EH (cell line): Measurements from ENCODE around the gene INPP5A.
"Not testable (repeated sequence)": the region's sequence is repeated elsewhere in the genome, so short reads cannot be mapped to it uniquely, and the experiment has no call there.

Experiments used
- DNase-seq: peaks from one replicate; pipeline ENCODE4 v3.0.0-alpha.2; 2015; ENCODE audit warnings: low read depth

The INPP5A gene

DNA sequence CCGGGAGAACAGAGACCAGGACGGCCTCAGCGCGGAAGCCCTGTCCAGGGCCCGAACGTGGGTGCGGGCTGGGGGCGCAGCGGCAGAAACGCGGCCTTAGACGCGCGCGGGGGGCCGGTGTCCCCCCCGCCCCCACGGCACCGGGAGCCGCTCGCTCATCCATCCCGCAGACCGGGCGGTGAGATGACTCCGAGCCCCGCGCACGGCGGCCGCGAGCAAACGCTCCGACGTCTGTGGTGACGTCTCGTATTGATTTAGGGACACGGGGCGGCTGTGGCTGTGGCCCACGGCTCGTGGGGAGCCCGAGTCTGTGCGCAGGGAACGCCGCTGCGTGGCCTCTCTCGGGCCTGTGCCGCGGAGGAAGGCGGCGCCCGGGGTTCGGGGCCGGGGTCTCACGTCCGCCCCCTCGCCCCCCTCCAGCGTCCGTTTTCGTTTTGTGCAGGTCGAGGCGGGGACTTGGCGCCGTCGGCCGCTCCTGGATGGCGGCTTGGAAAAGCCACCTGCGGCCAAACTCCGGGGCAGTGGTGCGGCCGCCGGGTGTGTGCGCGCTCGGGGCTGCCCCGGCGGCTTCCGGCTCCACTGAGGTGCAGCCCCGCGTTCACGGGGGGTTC, 249.4 kb downstream of the INPP5A start:
- no peak for DNase-seq

DNA sequence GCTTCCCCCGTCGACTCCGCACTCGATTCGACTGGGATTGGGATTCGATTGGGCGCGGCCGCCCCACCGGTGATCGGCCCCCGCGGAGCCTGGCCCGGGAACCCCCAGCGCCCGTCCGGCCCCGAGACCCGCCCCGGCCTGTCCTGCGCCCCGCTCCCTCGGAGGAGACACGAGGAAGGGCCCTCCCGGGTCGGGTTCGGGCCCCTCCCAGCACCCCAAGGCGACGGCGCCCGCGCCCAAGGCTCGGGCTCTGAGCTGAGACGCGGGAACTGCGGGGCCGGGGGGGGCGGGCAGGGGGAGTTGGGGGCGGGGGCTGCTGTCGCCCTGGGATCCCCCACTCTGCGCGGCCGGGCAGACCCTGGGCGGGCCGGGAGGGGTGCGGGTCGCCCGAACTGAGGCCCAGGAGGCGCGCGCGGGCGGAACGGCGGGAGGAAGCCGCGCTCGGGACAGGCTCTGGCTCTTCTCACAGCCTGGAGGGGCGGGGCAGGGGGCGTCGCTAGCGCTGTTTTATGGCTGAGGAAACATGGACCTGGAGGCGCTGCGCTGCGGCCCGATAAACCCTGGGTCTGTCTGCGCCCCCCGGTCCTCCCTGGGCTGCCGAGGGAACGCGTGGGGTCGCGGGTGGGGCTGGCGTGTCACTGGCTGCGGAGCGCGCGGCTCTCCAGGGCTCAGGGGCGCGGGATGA, 250.1 kb downstream of the INPP5A start:
- DNase-seq = no peak

DNA sequence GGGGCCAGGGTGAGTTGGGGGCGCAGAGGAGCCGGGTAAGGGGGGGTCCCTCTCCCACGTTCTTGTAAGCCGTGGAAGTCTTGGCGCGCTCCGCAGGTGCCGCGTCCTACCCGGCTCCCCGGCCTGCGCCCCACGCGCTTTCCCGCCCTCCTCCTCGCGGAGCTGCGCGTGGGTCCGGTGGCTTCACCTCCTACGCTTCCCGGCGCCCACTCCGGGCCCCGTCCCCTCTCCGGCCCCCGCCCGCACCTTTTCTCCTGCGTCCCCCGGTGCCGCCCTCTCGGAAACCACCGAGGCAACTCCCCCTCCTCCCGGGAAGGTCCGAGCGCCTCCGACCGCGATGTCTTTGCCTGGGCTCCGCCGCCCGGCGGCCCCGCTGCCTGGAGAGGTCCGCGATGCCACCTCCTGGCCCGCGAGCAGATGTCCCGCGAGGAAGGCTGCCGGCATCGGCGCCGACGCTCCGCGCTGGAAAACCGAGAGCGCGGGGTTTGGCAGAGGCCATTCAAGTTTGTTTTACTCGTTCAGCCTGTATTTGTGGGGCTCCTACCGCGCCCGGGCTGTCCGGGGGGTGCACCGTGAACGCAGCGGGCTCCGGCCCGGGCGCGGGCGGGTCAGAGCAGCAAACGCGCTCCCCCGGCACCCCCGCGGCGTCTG, 250.7 kb downstream of the INPP5A start:
- peak; percentile 31 for DNase-seq

DNA sequence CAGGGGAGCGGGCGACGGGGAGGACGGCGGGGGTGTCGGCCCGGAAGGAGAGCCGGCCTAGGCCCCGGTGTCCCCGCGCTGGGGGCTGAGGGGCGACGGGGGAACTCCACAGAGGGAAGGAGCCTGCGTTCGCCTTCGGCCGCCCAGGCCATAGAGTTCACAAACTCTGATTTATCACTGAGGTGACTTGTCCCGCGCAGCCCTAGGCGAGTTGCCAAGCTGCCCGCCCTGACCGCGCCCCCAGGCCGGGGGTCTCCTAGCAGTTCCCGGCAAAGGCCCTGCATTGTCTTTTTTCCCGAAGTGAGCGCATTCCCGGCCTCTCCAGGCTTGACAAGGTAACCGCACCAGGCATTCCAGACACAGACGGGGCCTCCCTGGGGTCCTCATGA, 251.2 kb downstream of the INPP5A start:
- DNase-seq = no peak

DNA sequence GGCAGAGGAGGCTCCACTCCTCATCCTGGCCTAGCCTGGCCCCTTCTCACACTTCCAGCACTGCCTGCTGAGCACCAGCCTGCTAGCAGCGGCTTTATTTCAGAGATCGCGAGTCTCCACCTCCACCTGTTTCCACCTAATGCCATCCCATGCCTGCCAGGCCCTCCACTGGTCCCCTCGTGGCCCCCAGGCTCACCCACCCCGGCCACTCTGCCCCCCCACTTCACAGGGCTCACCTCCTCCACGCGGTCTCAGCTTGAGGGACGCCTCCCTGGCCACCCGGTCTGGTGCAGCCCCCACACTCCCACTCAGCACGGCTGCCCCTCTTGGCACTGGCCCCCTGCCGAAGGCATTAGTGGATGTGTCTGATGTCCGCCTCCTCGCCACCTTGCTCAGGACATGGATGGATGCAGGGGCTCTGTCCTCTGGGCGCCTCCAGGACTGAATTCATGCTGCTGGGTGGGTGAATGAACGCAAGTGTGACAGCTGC, 252.1 kb downstream of the INPP5A start:
- no peak for DNase-seq

DNA sequence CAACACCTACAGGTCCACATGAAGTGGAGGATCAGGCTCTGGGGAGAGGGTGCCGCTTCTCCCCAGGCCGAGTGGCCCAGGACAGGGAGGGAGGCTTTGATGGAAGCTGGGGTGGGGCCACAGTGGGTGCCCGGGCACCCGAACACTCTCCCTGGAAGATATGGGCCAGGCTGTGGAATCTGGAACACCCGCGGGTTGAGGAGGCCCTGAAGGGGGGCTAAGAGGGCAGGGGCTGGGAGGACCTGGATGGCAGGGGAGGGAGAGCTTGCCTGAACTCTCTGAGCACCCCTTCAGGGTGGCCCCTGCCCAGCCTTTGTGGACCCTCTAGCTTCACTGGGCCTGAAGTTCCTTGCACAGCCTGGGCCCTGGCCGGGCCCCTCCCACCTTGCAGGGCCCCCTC, 252.9 kb downstream of the INPP5A start:
- DNase-seq = no peak

DNA sequence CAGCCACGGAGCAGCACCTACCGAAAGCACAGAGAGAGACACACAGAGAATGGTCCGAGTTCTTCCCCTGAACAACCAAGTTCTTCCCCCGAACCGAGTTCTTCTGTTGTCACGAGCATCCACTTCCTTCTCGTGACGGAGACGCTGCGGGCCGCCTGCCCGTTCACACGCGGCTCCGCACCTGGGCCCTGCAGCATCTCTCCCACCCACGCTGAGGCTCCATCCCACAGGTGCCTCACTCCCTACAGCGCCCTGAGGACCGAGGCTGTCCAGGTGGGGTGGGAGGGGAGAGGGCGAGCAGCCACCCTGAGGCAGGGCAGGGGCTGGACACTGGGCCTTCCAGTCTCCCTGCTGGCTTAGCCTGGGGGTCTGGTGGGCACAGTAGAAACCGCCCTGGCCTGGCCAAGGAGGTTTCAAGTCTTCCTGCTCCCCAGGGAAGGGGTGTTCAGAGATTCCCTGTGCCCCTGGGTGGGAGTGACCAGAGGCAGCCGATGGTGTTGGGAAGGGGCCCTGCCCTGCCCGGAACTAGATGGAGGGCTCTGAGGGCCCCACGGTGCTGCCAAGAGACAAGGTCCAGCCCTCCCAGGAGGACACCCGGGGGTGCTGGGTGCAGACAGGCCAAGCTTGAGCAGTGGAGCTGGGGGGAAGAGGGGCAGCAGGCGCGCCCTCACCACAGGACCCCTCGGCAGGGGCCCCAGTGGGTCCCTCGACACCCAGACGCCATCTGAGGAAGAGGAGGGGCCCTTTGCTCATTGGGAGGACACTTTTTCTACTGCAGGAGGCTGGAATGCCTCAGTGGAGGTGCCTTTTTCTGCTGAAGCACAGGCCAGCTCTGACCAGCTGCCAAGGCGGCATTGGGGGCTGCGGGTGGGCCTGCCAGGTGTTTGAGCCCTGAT, 253.6 kb downstream of the INPP5A start:
- DNase-seq = no peak

DNA sequence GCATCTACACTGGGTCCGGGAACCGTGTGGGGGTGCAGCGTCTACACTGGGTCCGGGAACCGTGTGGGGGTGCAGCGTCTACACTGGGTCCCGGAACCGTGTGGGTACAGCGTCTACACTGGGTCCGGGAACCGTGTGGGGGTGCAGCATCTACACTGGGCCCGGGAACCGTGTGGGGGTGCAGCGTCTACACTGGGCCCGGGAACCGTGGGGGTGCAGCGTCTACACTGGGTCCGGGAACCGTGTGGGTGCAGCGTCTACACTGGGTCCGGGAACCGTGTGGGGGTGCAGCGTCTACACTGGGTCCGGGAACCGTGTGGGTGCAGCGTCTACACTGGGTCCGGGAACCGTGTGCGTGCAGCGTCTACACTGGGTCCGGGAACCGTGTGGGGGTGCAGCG, 254.5 kb downstream of the INPP5A start:
- not testable (repeated sequence) for DNase-seq

DNA sequence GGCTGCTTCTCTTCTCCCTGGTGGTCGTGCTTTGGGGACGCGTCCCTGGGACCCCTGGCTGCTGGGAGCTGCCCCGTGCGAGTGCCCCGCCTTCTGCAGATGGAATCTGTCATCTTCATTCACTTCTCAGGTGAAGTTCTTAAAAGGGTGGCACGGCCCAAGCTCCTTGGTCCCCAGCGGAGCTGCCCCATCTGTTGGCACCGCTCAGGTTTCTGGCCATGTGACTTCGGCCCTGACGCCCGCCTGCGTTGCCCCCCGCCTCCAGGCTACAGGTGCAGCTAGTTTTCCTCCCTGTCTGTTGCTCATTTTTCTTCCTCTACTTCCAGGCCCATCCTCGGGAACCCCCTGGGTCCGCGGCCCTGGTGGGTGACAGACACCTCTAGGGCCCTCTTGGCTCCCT, 255.2 kb downstream of the INPP5A start:
- no peak for DNase-seq

DNA sequence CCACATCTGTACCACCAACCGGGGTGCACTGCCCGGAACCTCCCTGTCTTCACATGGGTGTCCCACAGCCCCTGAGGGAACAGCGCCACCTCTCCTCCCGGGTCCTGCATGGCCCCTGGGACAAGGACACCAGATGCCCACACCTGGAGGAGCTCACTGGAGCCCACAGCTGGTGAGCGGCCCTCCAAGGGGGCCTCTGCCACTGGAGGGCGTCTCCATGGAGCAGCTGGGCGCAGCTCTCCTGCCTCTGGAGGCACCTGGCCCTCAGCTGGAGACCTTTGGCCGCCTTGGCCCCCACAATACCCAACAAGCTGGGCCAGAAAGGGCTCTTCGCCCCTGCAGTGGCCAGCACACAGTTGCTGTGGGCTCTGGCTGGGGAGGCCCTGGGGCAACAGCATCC, 255.6 kb downstream of the INPP5A start:
- no peak for DNase-seq

DNA sequence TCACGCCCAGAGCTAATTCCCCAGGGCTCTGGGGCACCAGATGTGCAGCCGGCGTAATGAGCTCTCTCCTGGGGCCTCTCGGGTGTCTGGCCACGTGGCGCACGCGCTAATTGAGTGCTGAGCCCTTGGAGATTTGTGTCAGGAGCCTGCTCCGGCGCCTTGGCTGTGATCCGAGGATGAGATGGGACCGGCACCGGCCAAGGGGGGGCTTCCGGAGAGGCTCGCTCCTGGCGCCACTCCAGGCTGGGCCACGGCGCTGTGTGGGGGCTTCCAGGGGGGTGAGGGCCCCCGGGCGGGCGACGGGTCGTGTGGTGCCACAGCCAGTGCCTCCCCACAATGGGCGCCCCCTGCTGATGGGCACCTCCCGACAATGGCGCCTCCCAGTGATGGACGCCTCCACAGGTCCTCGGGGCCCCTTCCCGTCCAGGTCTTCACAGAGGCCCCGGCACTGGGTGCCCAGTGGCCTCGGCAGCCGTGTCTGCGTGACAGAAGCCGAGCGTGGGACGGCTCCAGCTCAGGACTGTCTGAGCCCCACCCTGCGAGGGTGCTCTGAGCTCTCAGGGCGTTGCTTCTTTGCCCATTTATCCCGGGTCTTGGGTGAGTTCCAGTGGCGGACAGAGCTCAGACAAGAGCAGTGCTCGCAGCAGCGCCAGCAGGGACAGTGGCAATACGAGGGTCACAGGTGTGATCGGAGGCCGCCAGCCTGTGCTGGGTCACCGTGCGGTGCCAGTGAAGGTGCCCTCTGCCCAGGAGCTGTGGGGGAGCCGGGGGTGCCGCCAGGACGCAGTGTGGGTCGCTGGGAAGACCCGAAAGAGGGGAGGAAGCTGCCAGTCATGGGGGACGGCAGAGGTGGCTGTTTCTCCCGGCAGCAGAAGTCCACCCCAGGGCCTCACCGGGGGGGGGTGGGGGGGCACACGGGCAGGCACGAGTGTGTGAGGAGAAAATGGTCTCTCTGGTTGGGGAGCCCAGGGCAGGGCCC, 256.6 kb downstream of the INPP5A start:
- DNase-seq = no peak

DNA sequence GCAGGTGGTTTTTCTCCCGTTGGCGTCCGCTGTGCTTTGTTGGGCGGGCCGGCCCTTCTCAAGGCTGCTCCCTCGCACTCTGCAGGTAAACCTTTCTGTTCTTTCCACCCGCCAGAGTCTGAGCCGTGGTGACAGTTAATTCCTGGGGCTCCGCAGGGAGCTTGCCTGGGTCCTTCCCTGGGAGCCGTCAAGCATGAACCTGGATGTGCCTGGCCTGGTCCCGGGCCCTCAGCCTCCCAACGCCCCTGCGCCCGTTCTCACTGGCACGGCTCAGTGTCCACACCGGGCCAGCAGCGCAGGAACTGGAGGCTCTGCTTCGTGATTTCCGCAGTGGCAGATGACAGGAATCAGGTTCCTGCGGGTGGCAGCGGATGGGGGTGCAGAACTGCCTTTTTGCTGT, 259.3 kb downstream of the INPP5A start:
- no peak for DNase-seq

DNA sequence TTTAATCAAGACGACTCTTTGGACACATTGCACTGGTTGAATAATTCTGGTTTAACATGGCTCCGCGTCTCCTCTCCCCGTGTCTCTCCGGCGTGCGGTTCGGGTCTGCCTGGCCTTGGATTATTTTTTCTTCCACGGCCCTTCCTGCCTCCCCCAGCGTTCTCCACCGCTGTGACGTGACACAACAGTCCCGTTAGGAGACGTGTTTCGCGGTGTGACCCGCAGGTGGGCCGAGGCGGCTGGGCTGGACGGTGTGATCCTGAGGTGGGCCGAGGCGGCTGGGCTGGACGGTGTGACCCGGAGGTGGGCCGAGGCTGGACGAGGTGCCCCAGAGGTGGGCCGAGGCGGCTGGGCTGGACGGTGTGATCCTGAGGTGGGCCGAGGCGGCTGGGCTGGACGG, 260.4 kb downstream of the INPP5A start:
- DNase-seq = not testable (repeated sequence)

DNA sequence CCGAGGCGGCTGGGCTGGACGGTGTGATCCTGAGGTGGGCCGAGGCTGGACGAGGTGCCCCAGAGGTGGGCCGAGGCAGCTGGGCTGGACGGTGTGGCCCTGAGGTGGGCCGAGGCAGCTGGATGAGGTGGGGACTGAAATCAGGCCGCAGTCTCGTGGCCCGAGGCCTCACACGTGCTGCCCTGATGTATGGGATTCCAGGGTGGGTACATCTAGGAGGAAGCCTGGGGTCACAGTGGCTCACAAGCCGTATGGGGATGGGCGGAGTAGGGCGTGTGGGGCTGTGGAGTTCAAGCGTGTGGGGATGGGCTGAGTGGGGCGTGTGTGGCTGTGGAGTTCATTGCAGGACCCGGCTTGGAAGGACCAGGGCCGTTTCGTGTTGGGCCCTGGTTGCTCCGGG, 260.8 kb downstream of the INPP5A start:
- DNase-seq = no peak

DNA sequence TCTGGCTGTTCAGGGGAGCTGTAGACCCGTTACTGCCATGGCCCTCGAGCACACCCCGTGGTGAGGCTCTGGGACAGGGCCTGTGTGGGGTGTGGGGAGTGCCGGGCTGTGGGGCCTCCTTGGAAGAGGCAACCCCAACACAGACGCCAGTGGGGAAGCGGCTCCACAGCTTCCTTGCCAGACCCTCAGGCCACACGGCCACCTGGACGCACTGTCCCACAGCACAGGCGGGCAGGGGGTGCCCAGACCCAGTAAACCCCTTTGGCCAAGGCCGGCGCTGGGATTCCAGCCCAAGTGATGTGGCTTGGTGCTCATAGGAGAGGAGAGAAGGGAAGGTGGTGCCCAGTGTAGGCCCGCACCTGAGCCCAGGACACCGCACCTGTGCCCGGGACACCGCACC, 261.3 kb downstream of the INPP5A start:
- no peak for DNase-seq

DNA sequence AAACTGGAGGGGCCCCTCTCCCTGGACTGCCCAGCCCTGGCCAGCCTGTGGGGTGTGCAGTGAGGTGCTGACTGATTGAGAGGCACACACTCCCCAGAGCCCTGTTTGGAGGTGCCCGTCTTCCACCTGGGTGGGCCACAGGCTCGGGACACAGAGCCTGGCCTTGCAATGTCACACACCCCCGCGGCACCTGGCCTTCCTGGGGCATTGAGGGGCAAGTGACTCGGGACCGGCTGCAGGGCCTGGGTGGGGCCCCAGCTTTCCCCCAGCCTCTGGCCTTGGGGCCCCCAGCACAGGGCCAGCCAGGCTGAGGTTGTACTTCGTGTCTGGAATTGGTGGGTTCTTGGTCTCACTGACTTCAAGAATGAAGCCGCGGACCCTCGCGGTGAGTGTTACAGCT, 262.3 kb downstream of the INPP5A start:
- DNase-seq = no peak

DNA sequence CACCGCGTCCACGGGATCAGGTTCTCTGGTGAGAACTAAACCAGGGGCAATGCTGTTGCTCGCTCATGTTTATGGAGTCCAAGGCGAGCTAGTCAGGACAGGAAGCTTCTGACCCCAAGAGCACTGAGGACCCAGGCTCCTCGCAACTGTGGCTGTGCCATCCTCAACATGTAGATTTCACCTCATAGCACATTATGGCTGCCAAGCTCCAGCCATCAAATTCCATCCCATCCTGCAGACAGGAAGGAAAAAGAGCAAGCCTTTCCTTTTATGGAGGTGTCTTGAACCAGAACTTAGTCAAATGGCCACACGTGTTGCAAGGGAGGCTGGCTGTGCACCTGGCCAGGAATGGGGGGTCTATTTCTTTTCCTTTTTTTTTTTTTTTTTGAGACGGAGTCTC, 264.5 kb downstream of the INPP5A start:
- no peak for DNase-seq

DNA sequence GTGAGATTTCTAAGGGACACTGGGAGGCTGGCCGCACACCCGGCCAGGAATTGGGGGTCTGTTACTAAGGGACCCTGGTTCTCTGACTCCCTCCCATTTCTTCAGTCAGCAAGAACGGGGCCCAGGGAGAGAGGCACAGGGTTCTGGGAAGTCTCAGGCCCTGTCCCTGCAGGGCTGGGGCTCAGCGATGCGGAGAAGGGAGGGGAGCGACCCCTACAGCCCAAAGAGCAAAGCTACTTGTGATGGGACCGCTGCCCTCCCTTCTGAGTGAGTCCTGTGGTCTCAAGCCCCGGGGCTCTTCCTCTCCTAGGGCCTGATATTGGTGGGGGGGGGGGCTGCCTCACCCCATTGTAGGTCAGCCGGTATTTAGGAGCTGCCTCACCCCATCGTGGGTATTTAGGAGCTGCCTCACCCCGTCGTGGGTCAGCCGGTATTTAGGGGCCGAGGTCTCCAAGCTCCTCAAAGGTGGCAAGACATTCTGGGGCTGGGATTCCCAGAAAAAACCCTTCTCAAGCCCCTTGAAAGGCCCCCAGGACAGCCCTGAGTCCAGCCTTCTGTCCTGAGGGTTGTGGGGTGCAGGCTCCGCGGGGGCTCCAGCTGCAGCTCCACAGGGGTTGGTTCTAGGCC, 265.2 kb downstream of the INPP5A start:
- DNase-seq = no peak

DNA sequence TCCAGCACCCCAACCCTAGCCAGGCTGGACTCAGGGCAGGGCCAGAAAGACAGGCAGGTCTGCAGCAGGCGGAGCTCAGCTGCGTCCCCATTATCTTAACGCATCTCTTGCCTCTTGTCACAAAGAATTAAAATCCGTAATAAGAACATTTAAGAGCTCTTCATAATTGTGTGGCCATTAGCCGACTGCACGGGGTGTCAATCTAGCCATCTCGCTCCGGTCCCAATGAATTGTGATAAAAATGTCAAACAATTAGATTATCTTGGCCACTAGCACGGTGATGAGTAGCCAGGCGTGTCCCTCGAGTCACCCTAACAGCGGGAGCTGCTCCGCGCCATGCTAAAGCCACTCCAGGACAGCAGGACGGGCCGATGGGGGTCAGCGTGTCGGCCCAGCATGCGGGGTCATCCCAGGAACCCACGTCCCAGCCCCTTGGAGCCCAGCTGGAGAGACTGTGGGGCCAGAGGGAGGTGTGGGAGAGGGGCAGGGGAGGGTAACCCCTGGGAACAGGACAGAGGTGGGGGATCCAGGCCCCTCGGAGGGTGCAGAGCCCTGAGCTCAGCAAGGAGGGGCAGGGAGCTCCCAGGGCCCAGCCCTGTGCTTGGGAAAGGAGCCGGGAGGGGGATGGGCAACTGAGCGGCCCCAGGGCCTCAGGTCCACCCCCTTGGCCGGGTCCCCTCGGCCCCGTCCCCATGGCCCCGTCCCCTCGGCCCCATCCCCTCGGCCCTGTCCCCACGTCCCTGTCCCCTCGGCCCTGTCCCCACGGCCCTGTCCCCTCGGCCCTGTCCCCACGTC, 266.0 kb downstream of the INPP5A start:
- DNase-seq = no peak

DNA sequence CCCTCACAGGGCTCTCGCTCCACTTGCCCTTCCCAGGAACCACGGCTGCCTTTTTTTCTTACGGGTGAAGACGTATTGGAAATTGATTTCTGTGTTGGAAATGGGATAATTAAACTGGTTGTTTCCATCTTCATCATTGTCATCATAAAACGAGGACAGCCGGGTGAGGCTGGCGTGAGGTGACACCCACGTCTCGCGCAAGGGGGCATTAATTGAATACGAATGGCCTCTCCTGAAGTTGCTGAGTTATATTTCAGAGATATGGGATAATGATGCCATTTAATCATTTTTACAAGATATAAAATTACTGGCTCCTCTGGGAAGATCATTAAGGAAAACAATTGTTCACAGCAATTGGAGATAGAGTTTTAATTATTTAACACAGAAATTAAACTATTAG, 266.7 kb downstream of the INPP5A start:
- DNase-seq = no peak
